Measurements from ENCODE around the gene ZNF786.

- TF ChIP-seq, protein P1, sequence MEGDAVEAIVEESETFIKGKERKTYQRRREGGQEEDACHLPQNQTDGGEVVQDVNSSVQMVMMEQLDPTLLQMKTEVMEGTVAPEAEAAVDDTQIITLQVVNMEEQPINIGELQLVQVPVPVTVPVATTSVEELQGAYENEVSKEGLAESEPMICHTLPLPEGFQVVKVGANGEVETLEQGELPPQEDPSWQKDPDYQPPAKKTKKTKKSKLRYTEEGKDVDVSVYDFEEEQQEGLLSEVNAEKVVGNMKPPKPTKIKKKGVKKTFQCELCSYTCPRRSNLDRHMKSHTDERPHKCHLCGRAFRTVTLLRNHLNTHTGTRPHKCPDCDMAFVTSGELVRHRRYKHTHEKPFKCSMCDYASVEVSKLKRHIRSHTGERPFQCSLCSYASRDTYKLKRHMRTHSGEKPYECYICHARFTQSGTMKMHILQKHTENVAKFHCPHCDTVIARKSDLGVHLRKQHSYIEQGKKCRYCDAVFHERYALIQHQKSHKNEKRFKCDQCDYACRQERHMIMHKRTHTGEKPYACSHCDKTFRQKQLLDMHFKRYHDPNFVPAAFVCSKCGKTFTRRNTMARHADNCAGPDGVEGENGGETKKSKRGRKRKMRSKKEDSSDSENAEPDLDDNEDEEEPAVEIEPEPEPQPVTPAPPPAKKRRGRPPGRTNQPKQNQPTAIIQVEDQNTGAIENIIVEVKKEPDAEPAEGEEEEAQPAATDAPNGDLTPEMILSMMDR (conservative IDR thresholded peaks at IDR 0.05; ENCODE audit: low read depth, low read length), result no peak
- TF ChIP-seq EZH2 (IDR thresholded peaks at IDR 0.05; ENCODE audit: low read length, unreplicated experiment), result no peak
Observed at GRCh38 chr7:149085866-149086265, 4.7 kb downstream of the ZNF786 start.
